ENCODE results near the gene CCDC12.
A peak's percentile ranks its signal among the peaks of the same experiment; 100 is the strongest.

Gene CCDC12

GRCh38 chr3:46955801-46956259 is 20.7 kb downstream of the CCDC12 start:
- Mint-ChIP-seq H3K27ac (no peak overlapping the region), H3K27me3 (ENCODE audit: low read depth, poor library complexity) (no peaks in the 10 kb centered on the region), H3K4me3 (no peak overlapping the region), H3K4me1 (peaks cover 56% of the 10 kb centered on the region), H3K36me3 (ENCODE audit: low read depth) (peaks cover 5% of the 10 kb centered on the region), H3K9me3 (no peaks in the 10 kb centered on the region)
- DNase-seq = no peak
- TF ChIP-seq CTCF (IDR thresholded peaks at IDR 0.05) = no peak

GRCh38 chr3:46955157-46955556 is 21.4 kb downstream of the CCDC12 start:
- TF ChIP-seq CTCF (IDR thresholded peaks at IDR 0.05) = no peak
- Mint-ChIP-seq H3K4me3 (no peak overlapping the region), H3K4me1 (peaks cover 51% of the 10 kb centered on the region), H3K27ac (peak overlapping the region; percentile 93), H3K9me3 (no peaks in the 10 kb centered on the region), H3K27me3 (ENCODE audit: low read depth, poor library complexity) (no peaks in the 10 kb centered on the region), H3K36me3 (ENCODE audit: low read depth) (peaks cover 5% of the 10 kb centered on the region)
- DNase-seq = no peak

DNA sequence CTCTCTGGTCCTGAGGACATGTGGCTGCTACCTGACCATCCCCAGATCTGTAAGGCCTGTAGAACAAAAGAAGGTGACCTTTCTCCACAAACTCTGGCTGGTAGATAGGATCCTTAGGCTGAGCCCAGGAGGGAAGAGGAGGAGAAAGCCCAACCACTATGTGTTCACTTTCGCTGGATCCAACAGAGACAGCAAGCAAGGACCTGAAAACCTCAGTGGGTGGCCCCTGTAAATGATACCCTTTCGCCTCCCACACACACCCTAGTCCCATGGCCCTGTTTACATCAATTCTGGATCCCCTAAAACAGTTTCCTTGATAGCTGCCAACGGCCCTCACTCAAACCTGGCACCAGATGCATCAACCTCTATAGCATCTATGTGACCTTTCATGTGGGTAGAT is 22.4 kb downstream of the CCDC12 start:
- Mint-ChIP-seq H3K36me3 (ENCODE audit: low read depth) (peaks cover 5% of the 10 kb centered on the region), H3K27ac (peak overlapping the region; percentile 67), H3K4me1 (peaks cover 51% of the 10 kb centered on the region), H3K9me3 (no peaks in the 10 kb centered on the region), H3K27me3 (ENCODE audit: low read depth, poor library complexity) (no peaks in the 10 kb centered on the region), H3K4me3 (no peak overlapping the region)
- no peak for DNase-seq
- TF ChIP-seq CTCF (IDR thresholded peaks at IDR 0.05) = no peak

GRCh38 chr3:46953234-46954010 is 23.1 kb downstream of the CCDC12 start:
- no peak for TF ChIP-seq CTCF (IDR thresholded peaks at IDR 0.05)
- no peak overlapping the region for H3K4me3 Mint-ChIP-seq
- peak overlapping the region; percentile 44 for H3K27ac Mint-ChIP-seq
- peaks cover 51% of the 10 kb centered on the region for H3K4me1 Mint-ChIP-seq
- no peak for DNase-seq
- H3K9me3 Mint-ChIP-seq = no peaks in the 10 kb centered on the region
- H3K36me3 Mint-ChIP-seq (ENCODE audit: low read depth) = peaks cover 5% of the 10 kb centered on the region
- no peaks in the 10 kb centered on the region for H3K27me3 Mint-ChIP-seq (ENCODE audit: low read depth, poor library complexity)

- Mint-ChIP-seq H3K36me3 (ENCODE audit: low read depth) (peaks cover 10% of the 10 kb centered on the region), H3K4me1 (peaks cover 56% of the 10 kb centered on the region), H3K27ac (no peak overlapping the region), H3K27me3 (ENCODE audit: low read depth, poor library complexity) (no peaks in the 10 kb centered on the region), H3K9me3 (no peaks in the 10 kb centered on the region), H3K4me3 (no peak overlapping the region)
- no peak for TF ChIP-seq CTCF (IDR thresholded peaks at IDR 0.05)
- no peak for DNase-seq
These were observed 23.7 kb downstream of the CCDC12 start for GRCh38 chr3:46952813-46953212.

All from nephron progenitor cell (in vitro differentiated cells).